Neural cell (in vitro differentiated cells): ENCODE data around the gene CRADD. TPM values are rescaled to one million over a fixed set of nuclear protein-coding genes. Genes with fewer than 3 reads are reported as not detected.

ENCODE experiments used
- H2AFZ ChIP-seq: fragments of 200-600, 300-800 bp; sonication (generic), shearing (Covaris generic); 2 replicates; pipeline ENCODE4 v1.6.0; 2014; ENCODE audit warnings: low read depth, mild to moderate bottlenecking, antibody characterized with exemption, low read length, moderate library complexity
- H3F3A ChIP-seq: fragments of 200-600 bp; shearing (Covaris generic); 2 replicates; pipeline ENCODE4 v1.6.1; 2016; ENCODE audit warnings: mild to moderate bottlenecking, moderate library complexity, mixed read lengths, antibody characterized with exemption, low read length; ENCODE audit not compliant: insufficient read depth, poor library complexity, severe bottlenecking
- H3K27ac ChIP-seq: fragments of 200-600, 300-800 bp; sonication (generic), shearing (Covaris generic); 2 replicates; pipeline ENCODE4 v1.5.1; 2014; ENCODE audit warnings: mild to moderate bottlenecking, low read length, moderate library complexity
- H3K27me3 ChIP-seq: fragments of 300-800, 200-600 bp; sonication (generic), shearing (Covaris generic); 2 replicates; pipeline ENCODE4 v1.6.0; 2014; ENCODE audit warnings: mild to moderate bottlenecking, low read depth, low read length, moderate library complexity; ENCODE audit not compliant: insufficient read depth
- H3K36me3 ChIP-seq: fragments of 300-800, 200-600 bp; sonication (generic), shearing (Covaris generic); 2 replicates; pipeline ENCODE4 v1.5.1; 2014; ENCODE audit warnings: mild to moderate bottlenecking, antibody characterized with exemption, low read length, moderate library complexity; ENCODE audit not compliant: insufficient read depth
- H3K4me2 ChIP-seq: fragments of 300-800, 200-600 bp; sonication (generic), shearing (Covaris generic); 2 replicates; pipeline ENCODE4 v1.6.0; 2014; ENCODE audit warnings: mild to moderate bottlenecking, low read length
- H3K4me3 ChIP-seq: fragments of 300-800, 200-600 bp; sonication (generic), shearing (Covaris generic); 2 replicates; pipeline ENCODE4 v1.5.1; 2014; ENCODE audit warnings: mild to moderate bottlenecking, low read length, moderate library complexity
- H3K79me2 ChIP-seq: fragments of 200-600 bp; shearing (Covaris generic); replicated peaks from 2 replicates; pipeline ENCODE4 v1.6.0; 2014; ENCODE audit warnings: mild to moderate bottlenecking, low read length, moderate library complexity; ENCODE audit not compliant: insufficient read depth
- H3K9ac ChIP-seq: fragments of 300-800, 200-600 bp; sonication (generic), shearing (Covaris generic); 2 replicates; pipeline ENCODE4 v1.6.1; 2016; ENCODE audit warnings: mild to moderate bottlenecking, low read length, mixed read lengths
- H3K9me2 ChIP-seq: fragments of 200-600 bp; shearing (Covaris generic); 2 replicates; pipeline ENCODE4 v1.6.1; 2016; ENCODE audit warnings: mild to moderate bottlenecking, low read length, mixed read lengths; ENCODE audit not compliant: insufficient read depth
- H3K9me3 ChIP-seq: fragments of 200-600, 300-800 bp; sonication (generic), shearing (Covaris generic); 2 replicates; pipeline ENCODE4 v1.6.1; 2016; ENCODE audit warnings: mild to moderate bottlenecking, mixed run types, low read length, moderate library complexity, mixed read lengths
- H4K20me1 ChIP-seq: fragments of 200-600 bp; shearing (Covaris generic); 2 replicates; pipeline ENCODE4 v1.6.1; 2016; ENCODE audit warnings: mild to moderate bottlenecking, mixed run types; ENCODE audit not compliant: insufficient read depth
- EP300 ChIP-seq: fragments of 450-650 bp; conservative IDR thresholded peaks from 2 replicates; pipeline ENCODE4 v1.6.1; 2014; ENCODE audit warnings: antibody characterized with exemption, mild to moderate bottlenecking, moderate library complexity; ENCODE audit not compliant: poor library complexity, severe bottlenecking
- EZH2 ChIP-seq: fragments of 200-600, 300-800 bp; shearing (Covaris generic), sonication (generic); IDR thresholded peaks from 2 replicates; pipeline ENCODE4 v1.6.1; 2014; ENCODE audit warnings: antibody characterized with exemption, low read length, borderline replicate concordance, mild to moderate bottlenecking; ENCODE audit not compliant: insufficient read depth, poor library complexity, severe bottlenecking
- MXI1 ChIP-seq: fragments of 450-650 bp; conservative IDR thresholded peaks from 2 replicates; pipeline ENCODE4 v1.6.1; 2014; ENCODE audit warnings: antibody characterized with exemption, mild to moderate bottlenecking; ENCODE audit not compliant: poor library complexity, severe bottlenecking
- POLR2AphosphoS5 ChIP-seq: IDR thresholded peaks from 2 replicates; pipeline ENCODE4 v1.6.1; 2012
- RAD21 ChIP-seq: fragments of 450-650 bp; conservative IDR thresholded peaks from 2 replicates; pipeline ENCODE4 v1.6.1; 2014; ENCODE audit warnings: antibody characterized with exemption, mild to moderate bottlenecking, moderate library complexity
- SMC3 ChIP-seq: fragments of 450-650 bp; conservative IDR thresholded peaks from 2 replicates; pipeline ENCODE4 v1.6.1; 2014; ENCODE audit warnings: antibody characterized with exemption, mild to moderate bottlenecking, moderate library complexity; ENCODE audit not compliant: poor library complexity
- TAF1 ChIP-seq: IDR thresholded peaks from 2 replicates; pipeline ENCODE4 v1.6.1; 2012; ENCODE audit warnings: low read depth
- polyA plus RNA-seq: library from polyadenylated mRNA; depleted of rRNA; stranded (reverse); fragments of >200 nt; gene quantifications from 2 replicates; pipeline ENCODE4 v1.2.3, GENCODE V29; 2014
- TF ChIP-seq, protein P1 (sequence below): fragments of 450-650 bp; IDR thresholded peaks from 2 replicates; pipeline ENCODE4 v1.5.1; 2014; ENCODE audit warnings: antibody characterized with exemption, mild to moderate bottlenecking, moderate library complexity; ENCODE audit not compliant: poor library complexity, severe bottlenecking
- TF ChIP-seq, protein P2 (sequence below): IDR thresholded peaks from 2 replicates; pipeline ENCODE4 v1.6.1; 2012; ENCODE audit warnings: borderline replicate concordance

Gene CRADD
- polyA plus RNA-seq, 1 donor from 2014 or later, result 23.5 TPM

DNA sequence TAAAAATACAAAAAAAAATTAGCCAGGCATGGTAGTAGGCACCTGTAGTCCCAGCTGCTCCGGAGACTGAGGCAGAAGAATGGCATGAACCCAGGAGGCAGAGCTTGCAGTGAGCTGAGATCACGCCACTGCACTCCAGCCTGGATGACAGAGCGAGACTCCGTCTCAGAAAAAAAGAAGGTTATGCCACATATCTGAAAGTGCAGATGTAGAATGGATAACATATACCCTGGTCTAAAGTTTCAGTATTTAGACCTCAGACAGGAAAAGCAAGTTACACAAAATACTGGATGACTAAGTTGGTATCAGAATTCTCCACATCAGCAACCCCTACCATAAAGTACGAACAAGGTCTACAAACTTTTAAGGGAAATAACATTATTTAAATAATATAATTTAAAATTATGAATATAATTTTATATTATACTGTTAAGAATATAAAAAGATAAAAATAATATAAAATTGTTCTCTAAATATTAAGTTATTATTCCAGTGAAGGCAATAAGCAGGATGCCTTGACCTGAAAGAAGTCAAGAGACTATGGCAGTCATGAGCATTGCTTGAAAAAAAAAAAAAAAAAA is 169.9 kb downstream of the CRADD start:
- H4K20me1 ChIP-seq, result no peaks in the 10 kb centered on the region
- TF ChIP-seq POLR2AphosphoS5, result no peak
- no peak for TF ChIP-seq MXI1
- TF ChIP-seq TAF1, result no peak
- no peak for TF ChIP-seq RAD21
- TF ChIP-seq, protein P1, sequence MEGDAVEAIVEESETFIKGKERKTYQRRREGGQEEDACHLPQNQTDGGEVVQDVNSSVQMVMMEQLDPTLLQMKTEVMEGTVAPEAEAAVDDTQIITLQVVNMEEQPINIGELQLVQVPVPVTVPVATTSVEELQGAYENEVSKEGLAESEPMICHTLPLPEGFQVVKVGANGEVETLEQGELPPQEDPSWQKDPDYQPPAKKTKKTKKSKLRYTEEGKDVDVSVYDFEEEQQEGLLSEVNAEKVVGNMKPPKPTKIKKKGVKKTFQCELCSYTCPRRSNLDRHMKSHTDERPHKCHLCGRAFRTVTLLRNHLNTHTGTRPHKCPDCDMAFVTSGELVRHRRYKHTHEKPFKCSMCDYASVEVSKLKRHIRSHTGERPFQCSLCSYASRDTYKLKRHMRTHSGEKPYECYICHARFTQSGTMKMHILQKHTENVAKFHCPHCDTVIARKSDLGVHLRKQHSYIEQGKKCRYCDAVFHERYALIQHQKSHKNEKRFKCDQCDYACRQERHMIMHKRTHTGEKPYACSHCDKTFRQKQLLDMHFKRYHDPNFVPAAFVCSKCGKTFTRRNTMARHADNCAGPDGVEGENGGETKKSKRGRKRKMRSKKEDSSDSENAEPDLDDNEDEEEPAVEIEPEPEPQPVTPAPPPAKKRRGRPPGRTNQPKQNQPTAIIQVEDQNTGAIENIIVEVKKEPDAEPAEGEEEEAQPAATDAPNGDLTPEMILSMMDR, result no peak
- TF ChIP-seq, protein P2, sequence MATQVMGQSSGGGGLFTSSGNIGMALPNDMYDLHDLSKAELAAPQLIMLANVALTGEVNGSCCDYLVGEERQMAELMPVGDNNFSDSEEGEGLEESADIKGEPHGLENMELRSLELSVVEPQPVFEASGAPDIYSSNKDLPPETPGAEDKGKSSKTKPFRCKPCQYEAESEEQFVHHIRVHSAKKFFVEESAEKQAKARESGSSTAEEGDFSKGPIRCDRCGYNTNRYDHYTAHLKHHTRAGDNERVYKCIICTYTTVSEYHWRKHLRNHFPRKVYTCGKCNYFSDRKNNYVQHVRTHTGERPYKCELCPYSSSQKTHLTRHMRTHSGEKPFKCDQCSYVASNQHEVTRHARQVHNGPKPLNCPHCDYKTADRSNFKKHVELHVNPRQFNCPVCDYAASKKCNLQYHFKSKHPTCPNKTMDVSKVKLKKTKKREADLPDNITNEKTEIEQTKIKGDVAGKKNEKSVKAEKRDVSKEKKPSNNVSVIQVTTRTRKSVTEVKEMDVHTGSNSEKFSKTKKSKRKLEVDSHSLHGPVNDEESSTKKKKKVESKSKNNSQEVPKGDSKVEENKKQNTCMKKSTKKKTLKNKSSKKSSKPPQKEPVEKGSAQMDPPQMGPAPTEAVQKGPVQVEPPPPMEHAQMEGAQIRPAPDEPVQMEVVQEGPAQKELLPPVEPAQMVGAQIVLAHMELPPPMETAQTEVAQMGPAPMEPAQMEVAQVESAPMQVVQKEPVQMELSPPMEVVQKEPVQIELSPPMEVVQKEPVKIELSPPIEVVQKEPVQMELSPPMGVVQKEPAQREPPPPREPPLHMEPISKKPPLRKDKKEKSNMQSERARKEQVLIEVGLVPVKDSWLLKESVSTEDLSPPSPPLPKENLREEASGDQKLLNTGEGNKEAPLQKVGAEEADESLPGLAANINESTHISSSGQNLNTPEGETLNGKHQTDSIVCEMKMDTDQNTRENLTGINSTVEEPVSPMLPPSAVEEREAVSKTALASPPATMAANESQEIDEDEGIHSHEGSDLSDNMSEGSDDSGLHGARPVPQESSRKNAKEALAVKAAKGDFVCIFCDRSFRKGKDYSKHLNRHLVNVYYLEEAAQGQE, result no peak
- no peak for TF ChIP-seq EZH2
- TF ChIP-seq SMC3, result no peak
- TF ChIP-seq EP300, result no peak

DNA sequence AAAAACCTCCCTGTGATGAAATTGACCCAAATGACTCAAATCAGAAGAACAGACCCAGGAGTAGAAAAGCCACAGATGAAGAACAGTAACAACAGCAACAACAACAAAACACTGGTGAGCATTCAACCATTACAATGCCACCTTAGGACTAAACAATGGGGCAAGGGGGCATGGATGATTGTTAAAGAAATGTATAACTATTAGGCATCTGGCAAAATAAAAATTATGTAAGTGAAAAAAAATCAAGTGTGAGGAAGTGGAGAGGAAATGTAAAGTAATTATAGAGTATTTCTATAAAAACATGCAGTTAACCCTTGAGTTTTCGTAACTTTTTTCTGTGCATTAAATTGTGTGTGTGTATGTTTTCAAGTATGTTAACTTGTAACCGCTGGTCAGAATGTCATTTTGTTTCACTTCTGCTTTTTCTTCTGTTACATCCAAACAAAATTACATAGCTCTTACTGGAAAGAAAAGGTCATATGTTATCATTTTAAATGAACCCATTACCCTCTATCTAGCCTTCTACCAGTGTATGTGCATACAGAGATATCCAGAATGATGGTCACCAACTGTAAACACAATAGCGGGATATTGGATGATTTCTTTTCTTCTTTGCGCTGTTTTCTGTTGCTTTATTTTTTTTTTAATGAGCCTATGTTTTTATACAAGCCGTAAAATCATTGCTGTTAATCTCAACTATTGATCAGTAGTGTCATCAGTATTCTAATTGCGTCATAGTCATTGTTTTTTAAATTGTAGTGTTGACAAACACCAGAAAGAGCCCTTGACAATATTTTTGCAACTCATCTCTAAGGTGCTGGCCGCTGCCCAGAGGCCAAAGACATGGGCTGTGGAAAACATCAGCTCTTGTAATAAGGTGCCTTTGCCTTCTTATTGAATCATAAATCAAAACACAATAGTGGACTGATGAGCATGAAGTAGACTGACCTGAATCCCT is 170.6 kb downstream of the CRADD start:
- H3F3A ChIP-seq, result peaks cover 3% of the 10 kb centered on the region
- H3K79me2 ChIP-seq, result no peaks in the 10 kb centered on the region
- no peak overlapping the region for H2AFZ ChIP-seq
- no peaks in the 10 kb centered on the region for H4K20me1 ChIP-seq
- H3K4me3 ChIP-seq, result no peak overlapping the region
- H3K9me3 ChIP-seq, result no peaks in the 10 kb centered on the region
- no peak overlapping the region for H3K27ac ChIP-seq
- H3K4me2 ChIP-seq, result no peak overlapping the region
- no peak overlapping the region for H3K9ac ChIP-seq
- no peak for TF ChIP-seq RAD21
- no peak for TF ChIP-seq SMC3
- TF ChIP-seq EZH2, result no peak
- no peak for TF ChIP-seq TAF1
- TF ChIP-seq, protein P2, result no peak
- no peak for TF ChIP-seq POLR2AphosphoS5
- TF ChIP-seq, protein P1, result no peak
- no peak for TF ChIP-seq MXI1
- TF ChIP-seq EP300, result no peak
- no peaks in the 10 kb centered on the region for H3K27me3 ChIP-seq
- H3K36me3 ChIP-seq, result no peaks in the 10 kb centered on the region
- no peaks in the 10 kb centered on the region for H3K9me2 ChIP-seq

More for the DNA sequence above, 169.9 kb downstream of the CRADD start:
- Histone ChIP-seq H3K4me3 (no peak overlapping the region), H3K27me3 (no peaks in the 10 kb centered on the region), H3K9me2 (no peaks in the 10 kb centered on the region), H3K4me2 (no peak overlapping the region), H3K36me3 (no peaks in the 10 kb centered on the region), H3K79me2 (no peaks in the 10 kb centered on the region), H3K27ac (no peak overlapping the region), H3K9me3 (no peaks in the 10 kb centered on the region), H3F3A (peaks cover 3% of the 10 kb centered on the region), H3K9ac (no peak overlapping the region), H2AFZ (no peak overlapping the region)
